Measurements from ENCODE around the gene LRRC56.

LRRC56 gene

GRCh38 chr11:488992-489391 lies 48.3 kb upstream of the LRRC56 start:
- Histone ChIP-seq H3K36me3 (ENCODE audit: control insufficient read depth in 2 of 2, insufficient read depth in 1 of 2, low read length in 2 of 2) (peaks cover 0 to 50% of the 10 kb centered on the region in 2 experiments; a peak in 1 of 3 replicates), H3K4me1 (ENCODE audit: control insufficient read depth, insufficient read depth, low read length) (no peaks in the 10 kb centered on the region), H3K4me3 (ENCODE audit: low read depth, low read length) (no peak overlapping the region), H3K27ac (ENCODE audit: extremely low read depth, low read depth, low read length) (no peak overlapping the region), H3K9me3 (ENCODE audit: control insufficient read depth, insufficient read depth, low read depth, low read length) (no peaks in the 10 kb centered on the region)
- TF ChIP-seq ZFP3 (tag by site-specific recombination; IDR thresholded peaks at IDR 0.05; ENCODE audit: low read depth) (no peak), SP2 (tag by site-specific recombination; IDR thresholded peaks at IDR 0.05) (no peak), ZNF571 (tag by site-specific recombination; IDR thresholded peaks at IDR 0.05) (no peak), ZNF266 (tag by site-specific recombination; IDR thresholded peaks at IDR 0.05; ENCODE audit: low read depth) (no peak), ZNF26 (tag by site-specific recombination; IDR thresholded peaks at IDR 0.05) (no peak)
- ChIA-PET POLR2A (no interaction called here), CTCF (no interaction called here)

- TF ChIP-seq ZNF335 (tag by site-specific recombination; conservative IDR thresholded peaks at IDR 0.05) (no peak), KLF7 (tag by site-specific recombination; IDR thresholded peaks at IDR 0.05; ENCODE audit: borderline replicate concordance) (no peak), SP7 (tag by site-specific recombination; IDR thresholded peaks at IDR 0.05) (no peak), SCRT2 (tag by site-specific recombination; IDR thresholded peaks at IDR 0.05) (no peak), ZNF26 (tag by site-specific recombination; IDR thresholded peaks at IDR 0.05) (no peak)
- CTCF ChIA-PET = no interaction called here
These were observed 47.6 kb upstream of the LRRC56 start for GRCh38 chr11:489610-490185.

GRCh38 chr11:490186-490929 lies 47.0 kb upstream of the LRRC56 start:
- ChIA-PET CTCF (no interaction called here), POLR2A (interaction anchor here (0.7 kb wide), 1 partner anchor 16 kb away, joined by 3 read pairs; the partner anchor contains the start of gene RNH1)
- Histone ChIP-seq H3K4me3 (ENCODE audit: low read depth, low read length) (no peak overlapping the region), H3K36me3 (ENCODE audit: control insufficient read depth in 2 of 2, insufficient read depth in 1 of 2, low read length in 2 of 2) (peaks cover 0 to 63% of the 10 kb centered on the region in 2 experiments; a peak in 1 of 3 replicates), H3K4me1 (ENCODE audit: control insufficient read depth, insufficient read depth, low read length) (no peaks in the 10 kb centered on the region), H3K9me3 (ENCODE audit: control insufficient read depth, insufficient read depth, low read depth, low read length) (no peaks in the 10 kb centered on the region), H3K27ac (ENCODE audit: extremely low read depth, low read depth, low read length) (no peak overlapping the region)
- TF ChIP-seq MZF1 (tag by site-specific recombination; IDR thresholded peaks at IDR 0.05; ENCODE audit: borderline replicate concordance) (no peak), ZNF175 (tag by site-specific recombination; IDR thresholded peaks at IDR 0.05) (no peak), TCF7L2 (IDR thresholded peaks at IDR 0.05; ENCODE audit: borderline replicate concordance, low read depth, low read length) (no peak), ZNF776 (tag by site-specific recombination; IDR thresholded peaks at IDR 0.05; ENCODE audit: borderline replicate concordance) (no peak), PRDM4 (tag by site-specific recombination; IDR thresholded peaks at IDR 0.05) (no peak), ZNF433 (tag by site-specific recombination; IDR thresholded peaks at IDR 0.05; ENCODE audit: low read depth) (no peak), ZNF626 (tag by site-specific recombination; IDR thresholded peaks at IDR 0.05) (no peak), ZNF660 (tag by site-specific recombination; IDR thresholded peaks at IDR 0.05) (no peak), IKZF3 (tag by site-specific recombination; IDR thresholded peaks at IDR 0.05) (no peak), ZNF791 (tag by site-specific recombination; IDR thresholded peaks at IDR 0.05) (no peak), ZXDB (tag by site-specific recombination; IDR thresholded peaks at IDR 0.05) (no peak), ZNF416 (tag by site-specific recombination; IDR thresholded peaks at IDR 0.05) (no peak), ZNF292 (tag by site-specific recombination; IDR thresholded peaks at IDR 0.05; ENCODE audit: borderline replicate concordance, low read depth) (no peak), ZNF169 (tag by site-specific recombination; IDR thresholded peaks at IDR 0.05) (no peak), BCL11A (tag by site-specific recombination; IDR thresholded peaks at IDR 0.05; ENCODE audit: low read depth) (no peak)

More at GRCh38 chr11:489610-490185, 47.6 kb upstream of the LRRC56 start:
- Histone ChIP-seq H3K9me3 (ENCODE audit: control insufficient read depth, insufficient read depth, low read depth, low read length) (no peaks in the 10 kb centered on the region), H3K4me1 (ENCODE audit: control insufficient read depth, insufficient read depth, low read length) (no peaks in the 10 kb centered on the region), H3K4me3 (ENCODE audit: low read depth, low read length) (no peak overlapping the region), H3K36me3 (ENCODE audit: control insufficient read depth in 2 of 2, insufficient read depth in 1 of 2, low read length in 2 of 2) (peaks cover 0 to 57% of the 10 kb centered on the region in 2 experiments; a peak in 1 of 3 replicates), H3K27ac (ENCODE audit: extremely low read depth, low read depth, low read length) (no peak overlapping the region)
- POLR2A ChIA-PET = no interaction called here

All from HEK293 (cell line).